ENCODE results near the gene ANKRD30BL.
"Not testable (repeated sequence)": the region's sequence is repeated elsewhere in the genome, so short reads cannot be mapped to it uniquely, and the experiment has no call there.

ANKRD30BL gene

GRCh38 chr2:132161161-132162124, at the start of gene ANKRD30BL:
ANKRD30BL (minus strand) TSS chr2:132161952; CDS start chr2:132161705, 247 bp downstream.
- in situ Hi-C loops (cut with MboI; ENCODE audit: low pct_unique_long_range_greater_than_20kb, low sequenced_read_pairs) = not testable (repeated sequence)

GRCh38 chr2:132202866-132203265, 41.1 kb upstream of the ANKRD30BL start:
- in situ Hi-C loops (cut with MboI; ENCODE audit: low pct_unique_long_range_greater_than_20kb, low sequenced_read_pairs); DNase-seq: not testable (repeated sequence)

More at GRCh38 chr2:132161161-132162124, at the start of gene ANKRD30BL:
- not testable (repeated sequence) for DNase-seq

- in situ Hi-C loops (cut with MboI; ENCODE audit: low pct_unique_long_range_greater_than_20kb, low sequenced_read_pairs) = not testable (repeated sequence)
These were observed 31.1 kb upstream of the ANKRD30BL start for GRCh38 chr2:132192854-132193253.

GRCh38 chr2:132167100-132167499, 5.3 kb upstream of the ANKRD30BL start:
- DNase-seq; in situ Hi-C loops (cut with MboI; ENCODE audit: low pct_unique_long_range_greater_than_20kb, low sequenced_read_pairs): not testable (repeated sequence)

More at GRCh38 chr2:132192854-132193253, 31.1 kb upstream of the ANKRD30BL start:
- not testable (repeated sequence) for DNase-seq

GRCh38 chr2:132162125-132162660, 441 bp upstream of the ANKRD30BL start:
- in situ Hi-C loops (cut with MboI; ENCODE audit: low pct_unique_long_range_greater_than_20kb, low sequenced_read_pairs); DNase-seq: not testable (repeated sequence)

- in situ Hi-C loops (cut with MboI; ENCODE audit: low pct_unique_long_range_greater_than_20kb, low sequenced_read_pairs) = not testable (repeated sequence)
- DNase-seq = peak; percentile 51
These were observed 15.0 kb downstream of the ANKRD30BL start for GRCh38 chr2:132146774-132147173.

All from KBM-7 (cell line).